PC-3 (cell line): ENCODE measurements around the gene ALDH2.

Source experiments
- CTCF ChIP-seq: fragments of 300-600 bp; sonication (generic); conservative IDR thresholded peaks from 2 replicates; pipeline ENCODE4 v1.5.1; 2017; ENCODE audit warnings: antibody characterized with exemption, low read depth, mild to moderate bottlenecking, low read length
- EZH2 ChIP-seq: fragments of 300-600 bp; sonication (generic); IDR thresholded peaks from one replicate; pipeline ENCODE4 v1.6.1; 2017; ENCODE audit warnings: antibody characterized with exemption, mild to moderate bottlenecking, low read length; ENCODE audit not compliant: unreplicated experiment
- EZH2phosphoT487 ChIP-seq: fragments of 300-600 bp; sonication (generic); IDR thresholded peaks from 2 replicates; pipeline ENCODE4 v1.6.1; 2018; ENCODE audit warnings: mild to moderate bottlenecking, antibody characterized with exemption, low read length, borderline replicate concordance

GRCh38 chr12:111764120-111764821 lies 2.5 kb upstream of the ALDH2 start:
- TF ChIP-seq EZH2phosphoT487 = no peak
- TF ChIP-seq CTCF = no peak
- no peak for TF ChIP-seq EZH2
